ENCODE results near the gene CHST15.

Gene CHST15

DNA sequence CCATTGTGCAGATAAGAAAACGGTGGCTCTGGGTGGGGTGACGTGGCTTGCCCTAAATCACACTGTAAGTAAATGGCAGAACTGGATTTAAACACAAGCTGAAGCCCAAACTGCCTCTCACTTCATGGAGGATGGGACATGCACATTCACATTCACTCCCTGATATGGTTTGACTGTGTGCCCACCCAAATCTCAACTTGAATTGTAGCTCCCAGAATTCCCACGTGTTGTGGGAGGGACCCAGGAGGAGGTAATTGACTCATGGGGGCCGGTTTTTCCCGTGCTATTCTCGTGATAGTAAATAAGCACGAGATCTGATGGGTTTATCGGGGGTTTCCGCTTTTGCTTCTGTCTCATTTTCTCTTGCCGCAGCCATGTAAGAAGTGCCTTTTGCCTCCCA is 32.4 kb downstream of the CHST15 start:
- DNase-seq, result no peak

DNA sequence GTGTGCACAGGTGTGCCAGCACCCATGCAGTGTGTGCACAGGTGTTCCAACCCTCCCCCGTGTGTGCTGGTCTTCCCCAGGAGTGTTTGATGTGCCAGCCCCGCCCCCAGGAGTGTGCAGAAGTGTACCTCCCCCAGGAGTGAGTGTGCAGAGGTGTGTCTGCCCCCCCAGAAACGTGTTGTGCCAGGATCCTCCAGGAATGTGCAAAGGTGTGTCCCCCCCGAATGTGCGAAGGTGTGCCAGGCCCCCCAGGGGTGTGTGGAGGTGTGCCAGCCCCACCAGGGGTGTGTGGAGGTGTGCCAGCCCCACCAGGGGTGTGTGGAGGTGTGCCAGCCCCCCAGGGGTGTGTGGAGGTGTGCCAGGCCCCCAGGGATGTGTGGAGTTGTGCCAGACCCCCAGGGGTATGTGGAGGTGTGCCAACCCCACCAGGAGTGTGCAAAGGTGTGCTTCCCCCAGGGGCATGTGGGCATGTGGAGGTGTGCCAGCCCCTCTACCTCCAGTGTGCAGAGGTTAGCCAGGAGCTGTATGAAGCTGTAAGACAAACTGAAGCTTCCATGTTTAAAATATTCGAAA is 33.2 kb downstream of the CHST15 start:
- DNase-seq, result no peak

- no peak for DNase-seq
Measured at GRCh38 chr10:124059551-124059950, 33.8 kb downstream of the CHST15 start.

DNA sequence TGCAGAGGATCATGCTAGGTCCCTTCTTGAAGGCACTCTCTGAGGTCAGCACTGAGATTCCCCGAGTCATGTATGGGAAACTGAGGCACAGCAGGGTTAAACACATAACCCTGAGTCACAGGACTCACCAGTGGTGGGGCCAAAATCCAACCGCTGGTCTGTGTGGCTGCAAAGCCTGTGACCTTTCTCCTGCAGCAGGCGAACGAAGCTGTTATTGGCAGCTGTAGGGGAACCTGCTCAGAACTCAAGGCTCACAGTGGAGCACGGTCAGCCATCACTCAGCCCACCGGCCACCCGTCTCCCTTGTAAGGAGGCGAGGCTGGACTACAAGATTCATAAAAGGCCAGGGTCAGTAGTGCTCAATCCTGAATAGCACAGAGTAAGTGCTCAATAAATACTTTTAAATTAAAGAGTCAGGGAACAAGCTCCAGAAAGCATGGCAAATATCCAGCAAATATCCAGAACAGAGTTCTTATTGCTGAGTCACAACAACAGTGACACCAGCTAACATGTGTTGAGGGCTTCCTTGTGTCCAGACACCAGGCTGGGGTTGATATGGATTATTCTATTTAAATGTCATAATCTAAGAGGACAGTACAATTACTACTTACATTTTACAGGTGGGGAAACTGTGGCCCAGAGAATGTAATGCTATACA is 34.9 kb downstream of the CHST15 start:
- no peak for DNase-seq

- DNase-seq, result no peak
Measured at GRCh38 chr10:124057601-124058000, 35.8 kb downstream of the CHST15 start.

- no peak for DNase-seq
Measured at GRCh38 chr10:124056337-124056980, 36.9 kb downstream of the CHST15 start.

DNA sequence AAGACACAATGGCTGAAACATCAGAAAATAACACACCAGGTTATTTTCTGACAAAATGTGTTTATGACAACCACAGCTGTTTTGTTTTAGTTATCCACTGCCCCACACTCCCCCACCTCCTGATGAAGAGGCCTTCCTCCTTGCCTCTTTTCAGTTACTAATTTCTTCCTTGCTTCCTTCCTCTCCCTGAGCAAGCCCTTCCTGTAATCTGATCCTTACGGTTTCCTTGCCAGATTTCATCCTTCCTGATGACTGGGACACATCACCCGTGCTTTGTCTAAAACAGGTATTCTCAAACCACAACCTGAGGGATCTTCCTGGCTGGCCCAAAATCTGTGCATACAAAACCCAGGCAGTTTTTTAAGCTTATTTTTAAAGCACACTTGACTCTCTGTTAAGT is 39.4 kb downstream of the CHST15 start:
- no peak for DNase-seq

GRCh38 chr10:124052561-124052960 is 40.8 kb downstream of the CHST15 start:
- DNase-seq, result no peak

- no peak for DNase-seq
Measured at GRCh38 chr10:124050021-124051015, 43.1 kb downstream of the CHST15 start.

DNA sequence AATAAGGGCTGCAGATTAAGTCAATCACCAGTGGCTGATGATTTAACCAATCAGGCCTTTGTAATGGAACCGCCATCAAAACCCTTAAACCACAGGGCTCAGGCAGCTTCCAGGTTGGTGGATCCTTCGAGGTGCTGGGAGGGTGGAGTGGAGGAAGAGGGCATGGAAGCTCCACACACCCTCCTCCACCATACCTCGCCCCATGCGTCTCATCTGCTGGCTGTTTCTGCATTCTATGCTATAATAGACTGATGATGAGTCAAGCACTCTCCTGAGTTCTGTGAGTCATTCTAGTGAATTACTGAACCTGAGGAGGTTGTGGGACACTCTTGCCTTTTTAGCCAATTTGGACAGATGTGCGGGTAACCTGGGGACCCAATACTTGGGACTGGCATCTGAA is 43.9 kb downstream of the CHST15 start:
- DNase-seq, result no peak

GRCh38 chr10:124048371-124049290 is 44.8 kb downstream of the CHST15 start:
- no peak for DNase-seq

- DNase-seq, result no peak
Measured at GRCh38 chr10:124047427-124048152, 45.8 kb downstream of the CHST15 start.

GRCh38 chr10:124045801-124046355 is 47.5 kb downstream of the CHST15 start:
- DNase-seq, result no peak

- DNase-seq, result no peak
Measured at GRCh38 chr10:124045276-124045675, 48.1 kb downstream of the CHST15 start.

DNA sequence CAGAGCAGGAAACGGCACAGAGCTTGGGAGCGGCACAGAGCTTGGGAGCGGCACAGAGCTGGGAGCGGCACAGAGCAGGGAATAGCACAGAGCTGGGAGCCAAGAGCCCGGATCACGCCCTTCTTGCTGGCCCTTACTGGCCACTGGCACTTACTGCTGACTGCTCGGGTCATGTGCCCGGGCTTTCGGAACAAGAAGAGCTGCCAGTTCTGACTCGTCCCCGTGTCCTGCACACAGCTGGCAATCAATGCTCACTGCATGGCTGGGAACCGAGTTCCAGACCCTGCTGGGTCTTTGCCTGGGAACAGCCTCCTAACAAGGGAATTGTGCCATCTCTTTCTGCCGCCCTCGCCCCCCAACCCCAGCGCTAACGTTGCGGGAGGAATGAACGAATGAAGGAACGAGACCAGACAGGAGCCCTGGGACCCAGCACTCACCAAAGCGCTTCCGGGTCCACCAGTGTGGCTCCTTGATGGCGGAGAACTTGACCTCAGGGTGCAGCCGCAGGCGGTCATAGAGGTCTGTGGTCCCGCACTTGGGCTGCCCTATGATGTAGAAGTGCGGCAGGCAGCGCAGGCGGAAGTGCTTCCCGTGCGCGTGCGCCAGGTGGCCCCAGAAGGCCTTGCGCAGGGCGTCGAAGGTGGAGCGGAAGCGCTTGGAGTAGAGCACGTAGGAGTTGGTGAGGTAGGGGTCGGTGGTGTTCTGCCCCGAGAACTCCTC is 49.1 kb downstream of the CHST15 start:
- DNase-seq, result no peak

DNA sequence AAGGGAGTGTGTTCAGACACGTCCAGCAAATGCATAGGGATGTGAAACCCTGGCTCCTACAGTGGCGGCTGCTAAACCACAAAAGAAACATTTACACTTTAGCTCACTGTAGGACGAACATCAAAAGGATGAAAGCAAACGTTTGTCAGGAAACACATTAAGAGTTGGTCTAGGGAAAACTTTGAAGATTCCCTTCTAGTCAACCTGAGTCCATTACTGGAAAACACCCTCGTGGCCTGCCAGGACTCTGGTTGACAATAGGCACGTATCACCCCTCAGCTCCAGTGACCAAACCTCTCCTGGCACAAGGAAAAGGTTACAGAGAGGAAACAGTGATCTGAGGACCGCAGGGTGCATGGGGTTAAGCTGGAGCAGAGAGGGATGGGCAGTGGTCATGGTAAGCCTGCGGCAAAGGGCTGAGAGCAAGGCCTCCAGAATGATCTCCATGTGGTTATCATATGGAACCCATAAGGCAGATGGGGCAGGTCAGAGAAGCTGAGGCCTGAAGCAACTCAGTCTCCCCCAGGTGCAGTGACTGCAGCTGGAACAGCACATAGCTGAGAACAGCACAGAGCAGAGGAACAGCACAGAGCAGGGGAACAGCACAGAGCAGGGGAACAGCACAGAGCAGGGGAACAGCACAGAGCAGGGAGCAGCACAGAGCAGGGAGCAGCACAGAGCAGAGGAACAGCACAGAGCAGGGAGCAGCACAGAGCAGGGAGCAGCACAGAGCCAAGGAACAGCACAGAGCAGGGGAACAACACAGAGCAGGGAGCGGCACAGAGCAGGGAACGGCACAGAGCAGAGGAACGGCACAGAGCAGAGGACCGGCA is 49.9 kb downstream of the CHST15 start:
- no peak for DNase-seq

- no peak for DNase-seq
Measured at GRCh38 chr10:124042656-124043309, 50.6 kb downstream of the CHST15 start.

DNA sequence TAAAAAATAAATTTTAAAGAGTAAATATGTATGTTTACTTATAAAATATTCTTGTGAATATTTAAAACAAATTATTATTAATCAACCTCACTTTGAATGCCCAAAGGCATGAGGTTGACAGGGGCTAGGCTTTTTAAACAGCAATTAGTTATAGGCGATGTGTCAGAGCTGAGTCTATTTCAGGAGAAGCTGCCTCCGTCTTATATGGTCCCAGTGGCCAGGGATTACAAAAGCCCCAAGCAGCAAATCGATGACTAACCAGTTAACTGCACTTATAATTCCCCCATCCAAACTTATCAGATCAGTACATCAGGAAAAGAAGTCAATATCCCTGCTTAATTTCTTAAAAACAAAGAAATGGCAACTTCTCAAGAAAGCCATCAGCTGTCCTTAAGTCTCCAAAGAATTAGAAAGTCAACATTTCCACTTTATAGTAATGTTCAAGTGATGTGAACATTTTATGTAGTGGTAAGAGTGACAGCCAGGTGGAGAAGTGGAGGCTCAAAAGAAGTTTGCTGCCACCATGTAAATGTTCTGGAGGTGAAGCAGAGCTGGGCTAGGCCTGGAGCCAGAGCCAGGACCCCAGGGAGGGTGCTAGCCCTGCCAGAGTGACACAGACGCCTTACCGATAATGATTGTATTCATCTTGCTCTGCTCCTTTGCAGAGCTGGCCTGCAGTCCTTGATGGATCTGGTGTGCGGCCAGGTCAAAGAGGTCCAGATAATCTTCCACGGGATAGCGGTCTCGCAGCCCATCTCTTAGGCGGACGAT is 51.5 kb downstream of the CHST15 start:
- no peak for DNase-seq

Data from HCEC 1CT (cell line).